Skeletal muscle satellite cell (primary cell): ENCODE results near the gene TLE4.

Experiments
- H3K27me3 ChIP-seq: 2 replicates; pipeline ENCODE4 v1.7.0; 2013; ENCODE audit warnings: low read length; ENCODE audit not compliant: control insufficient read depth, insufficient read depth
- H3K36me3 ChIP-seq: 2 replicates; pipeline ENCODE4 v1.7.0; 2013; ENCODE audit warnings: mild to moderate bottlenecking, control low read depth, low read length; ENCODE audit not compliant: insufficient read depth
- H3K4me1 ChIP-seq: 2 replicates; pipeline ENCODE4 v1.7.0; 2013; ENCODE audit warnings: low read length; ENCODE audit not compliant: control insufficient read depth, insufficient read depth
- H3K4me2 ChIP-seq: 2 replicates; pipeline ENCODE4 v1.7.0; 2013; ENCODE audit warnings: mild to moderate bottlenecking, low read length
- H3K4me3 ChIP-seq: 2 replicates; pipeline ENCODE4 v1.7.0; 2013; ENCODE audit warnings: low read length
- H3K9ac ChIP-seq: 2 replicates; pipeline ENCODE4 v1.7.0; 2013; ENCODE audit warnings: mild to moderate bottlenecking, low read depth, low read length, moderate library complexity
- H3K9me3 ChIP-seq: replicated peaks from 2 replicates; pipeline ENCODE4 v1.7.0; 2013; ENCODE audit warnings: mild to moderate bottlenecking, control low read depth, low read length

TLE4 gene

GRCh38 chr9:79660615-79661014 is 88.8 kb downstream of the TLE4 start:
- Histone ChIP-seq H3K4me3 (no peak overlapping the region), H3K9ac (no peak overlapping the region), H3K4me2 (no peak overlapping the region), H3K9me3 (no peaks in the 10 kb centered on the region), H3K36me3 (peaks cover 8% of the 10 kb centered on the region), H3K27me3 (no peaks in the 10 kb centered on the region), H3K4me1 (peaks cover 44% of the 10 kb centered on the region)

- H3K4me3 ChIP-seq = no peak overlapping the region
- no peaks in the 10 kb centered on the region for H3K9me3 ChIP-seq
- peaks cover 8% of the 10 kb centered on the region for H3K36me3 ChIP-seq
- H3K4me2 ChIP-seq = no peak overlapping the region
- no peak overlapping the region for H3K9ac ChIP-seq
- H3K4me1 ChIP-seq = peaks cover 38% of the 10 kb centered on the region
- no peaks in the 10 kb centered on the region for H3K27me3 ChIP-seq
Measured at GRCh38 chr9:79661279-79661678, 89.5 kb downstream of the TLE4 start.

- Histone ChIP-seq H3K9ac (no peak overlapping the region), H3K4me1 (peaks cover 38% of the 10 kb centered on the region), H3K4me2 (no peak overlapping the region), H3K36me3 (peaks cover 4% of the 10 kb centered on the region), H3K4me3 (no peak overlapping the region), H3K27me3 (no peaks in the 10 kb centered on the region), H3K9me3 (no peaks in the 10 kb centered on the region)
Measured at GRCh38 chr9:79661886-79662536, 90.2 kb downstream of the TLE4 start.

GRCh38 chr9:79662537-79662956 is 90.8 kb downstream of the TLE4 start:
- Histone ChIP-seq H3K36me3 (no peaks in the 10 kb centered on the region), H3K4me2 (no peak overlapping the region), H3K9me3 (no peaks in the 10 kb centered on the region), H3K27me3 (no peaks in the 10 kb centered on the region), H3K4me3 (no peak overlapping the region), H3K4me1 (peaks cover 32% of the 10 kb centered on the region), H3K9ac (no peak overlapping the region)

- H3K36me3 ChIP-seq = no peaks in the 10 kb centered on the region
- H3K4me1 ChIP-seq = peaks cover 31% of the 10 kb centered on the region
- H3K4me2 ChIP-seq = no peak overlapping the region
- no peak overlapping the region for H3K4me3 ChIP-seq
- no peaks in the 10 kb centered on the region for H3K9me3 ChIP-seq
- no peak overlapping the region for H3K9ac ChIP-seq
- no peaks in the 10 kb centered on the region for H3K27me3 ChIP-seq
Measured at GRCh38 chr9:79663300-79663699, 91.5 kb downstream of the TLE4 start.

- Histone ChIP-seq H3K36me3 (no peaks in the 10 kb centered on the region), H3K4me1 (peaks cover 31% of the 10 kb centered on the region), H3K27me3 (no peaks in the 10 kb centered on the region), H3K9me3 (no peaks in the 10 kb centered on the region), H3K4me3 (no peak overlapping the region), H3K9ac (no peak overlapping the region), H3K4me2 (peak overlapping the region; percentile 14)
Measured at GRCh38 chr9:79663878-79664277, 92.1 kb downstream of the TLE4 start.

- Histone ChIP-seq H3K36me3 (no peaks in the 10 kb centered on the region), H3K4me2 (no peak overlapping the region), H3K4me1 (peaks cover 31% of the 10 kb centered on the region), H3K9me3 (no peaks in the 10 kb centered on the region), H3K4me3 (no peak overlapping the region), H3K9ac (no peak overlapping the region), H3K27me3 (no peaks in the 10 kb centered on the region)
Measured at GRCh38 chr9:79664375-79664831, 92.6 kb downstream of the TLE4 start.

GRCh38 chr9:79665369-79665768 is 93.6 kb downstream of the TLE4 start:
- Histone ChIP-seq H3K27me3 (no peaks in the 10 kb centered on the region), H3K4me3 (no peak overlapping the region), H3K36me3 (peaks cover under 1% of the 10 kb centered on the region), H3K9me3 (no peaks in the 10 kb centered on the region), H3K4me1 (peaks cover 33% of the 10 kb centered on the region), H3K4me2 (no peak overlapping the region), H3K9ac (no peak overlapping the region)

GRCh38 chr9:79665931-79666330 is 94.2 kb downstream of the TLE4 start:
- Histone ChIP-seq H3K4me1 (peaks cover 38% of the 10 kb centered on the region), H3K4me2 (no peak overlapping the region), H3K27me3 (no peaks in the 10 kb centered on the region), H3K36me3 (peaks cover 3% of the 10 kb centered on the region), H3K9me3 (no peaks in the 10 kb centered on the region), H3K4me3 (no peak overlapping the region), H3K9ac (no peak overlapping the region)

GRCh38 chr9:79667120-79667519 is 95.4 kb downstream of the TLE4 start:
- no peak overlapping the region for H3K4me3 ChIP-seq
- H3K4me1 ChIP-seq = peaks cover 41% of the 10 kb centered on the region
- no peaks in the 10 kb centered on the region for H3K27me3 ChIP-seq
- H3K4me2 ChIP-seq = no peak overlapping the region
- H3K9me3 ChIP-seq = no peaks in the 10 kb centered on the region
- H3K36me3 ChIP-seq = peaks cover 3% of the 10 kb centered on the region
- H3K9ac ChIP-seq = no peak overlapping the region

GRCh38 chr9:79667817-79668436 is 96.2 kb downstream of the TLE4 start:
- Histone ChIP-seq H3K27me3 (no peaks in the 10 kb centered on the region), H3K9ac (no peak overlapping the region), H3K36me3 (peaks cover 3% of the 10 kb centered on the region), H3K4me1 (peaks cover 38% of the 10 kb centered on the region), H3K4me3 (no peak overlapping the region), H3K9me3 (no peaks in the 10 kb centered on the region), H3K4me2 (no peak overlapping the region)

GRCh38 chr9:79668956-79669355 is 97.2 kb downstream of the TLE4 start:
- no peak overlapping the region for H3K4me3 ChIP-seq
- H3K9ac ChIP-seq = no peak overlapping the region
- peaks cover 4% of the 10 kb centered on the region for H3K36me3 ChIP-seq
- peaks cover 31% of the 10 kb centered on the region for H3K4me1 ChIP-seq
- no peaks in the 10 kb centered on the region for H3K27me3 ChIP-seq
- no peak overlapping the region for H3K4me2 ChIP-seq
- H3K9me3 ChIP-seq = no peaks in the 10 kb centered on the region
